C4-2B (cell line): ENCODE measurements around the gene SOD1.

Source experiments
- CTCF ChIP-seq: fragments of 450-650 bp; conservative IDR thresholded peaks from 2 replicates; pipeline ENCODE4 v1.5.1; 2017; ENCODE audit warnings: mild to moderate bottlenecking
- ZFX ChIP-seq: fragments of 450-650 bp; IDR thresholded peaks from 2 replicates; pipeline ENCODE4 v1.6.1; 2017

GRCh38 chr21:31678478-31678877, 19.0 kb downstream of the SOD1 start:
- TF ChIP-seq CTCF (no peak), ZFX (no peak)
